HepG2 (cell line): ENCODE results near the gene GATAD2B. TPM values are rescaled to one million over a fixed set of nuclear protein-coding genes. Genes with fewer than 3 reads are reported as not detected.

ENCODE experiments used
- ATAC-seq: fragments of 200-7000 bp; cut with Tn5 transposase; 3 replicates; pipeline ENCODE4 v1.9.1; 2020; ENCODE audit warnings: mild to moderate bottlenecking, moderate library complexity
- BruUV-seq: library from RNA; stranded (reverse); fragments of 400-500 nt; replicated peaks from 2 replicates; lab custom pipeline; 2021; lab: Mats Ljungman, UMichigan
- CTCF ChIA-PET: fragments of 300-600 bp; formaldehyde crosslinking; extraction: SDS; loops from one replicate; lab custom pipeline; 2021; ENCODE audit warnings: low total read pairs, inconsistent platforms, low intra/inter-chr PET ratio; lab: Yijun Ruan, JAX
- POLR2A ChIA-PET: fragments of 350-600 bp; sonication (Branson Sonifier 250); formaldehyde crosslinking; loops from one replicate; lab custom pipeline; 2020; ENCODE audit warnings: antibody characterized with exemption, inconsistent platforms; lab: Yijun Ruan, JAX
- DNase-seq: peaks from one replicate; pipeline ENCODE4 v3.0.0-alpha.2; 2015; ENCODE audit warnings: low spot score
- FAIRE-seq: peaks from 3 replicates; lab custom pipeline; 2011; peaks lifted over from hg19 to GRCh38; lab: Jason Lieb, UNC
- H2AFZ ChIP-seq: one replicate; pipeline ENCODE4 v1.6.1; 2011; ENCODE audit warnings: low read length, inconsistent platforms
- H3K27ac ChIP-seq: fragments of 300-600 bp; 3 replicates; pipeline ENCODE4 v1.8.0; 2011; ENCODE audit warnings: mixed run types, mild to moderate bottlenecking, mixed read lengths, low read length, inconsistent platforms; ENCODE audit not compliant: insufficient read depth; ENCODE audit errors: extremely low read length
- H3K27me3 ChIP-seq, 2 experiments: fragments of 200-600 bp in 1 of 2; 2 replicates in 1 of 2; 3 replicates in 1 of 2; pipeline versions ENCODE4 v1.6.0 to v1.8.0; 2011; ENCODE audit warnings: low read length in 2 of 2, mild to moderate bottlenecking in 2 of 2, moderate library complexity in 2 of 2, inconsistent platforms in 1 of 2; ENCODE audit not compliant: insufficient read depth in 2 of 2, control insufficient read depth in 1 of 2
- H3K36me3 ChIP-seq, 2 experiments: fragments of 200-600 bp in 1 of 2; replicated peaks in 1 of 2; 2 replicates in 1 of 2; 3 replicates in 1 of 2; pipeline versions ENCODE4 v1.5.1 to v1.8.0; 2011; ENCODE audit warnings: low read length in 2 of 2, inconsistent platforms in 1 of 2; ENCODE audit not compliant: insufficient read depth in 2 of 2, control insufficient read depth in 1 of 2
- H3K4me1 ChIP-seq: 2 replicates; pipeline ENCODE4 v1.5.1; 2012; ENCODE audit warnings: low read length, inconsistent platforms; ENCODE audit not compliant: insufficient read depth
- H3K4me2 ChIP-seq: 2 replicates; pipeline ENCODE4 v1.6.0; 2011; ENCODE audit warnings: low read depth, low read length, inconsistent platforms
- H3K4me3 ChIP-seq, 3 experiments: fragments of 200-600 bp in 1 of 3; sonication (generic), shearing (Covaris generic) in 1 of 3; replicated peaks in 1 of 3; 2 replicates each; pipeline ENCODE4 v1.5.1; 2011 to 2016; ENCODE audit warnings: low read length in 3 of 3, inconsistent platforms in 2 of 3, low read depth in 2 of 3, mild to moderate bottlenecking in 2 of 3, control low read depth in 1 of 3, mixed read lengths in 1 of 3; ENCODE audit not compliant: insufficient read depth in 1 of 3
- H3K79me2 ChIP-seq: one replicate; pipeline ENCODE4 v1.6.1; 2011; ENCODE audit warnings: low read length, inconsistent platforms; ENCODE audit not compliant: insufficient read depth
- H3K9ac ChIP-seq: 2 replicates; pipeline ENCODE4 v1.6.0; 2011; ENCODE audit warnings: mild to moderate bottlenecking, low read depth, low read length, inconsistent platforms; ENCODE audit not compliant: insufficient read depth
- H3K9me3 ChIP-seq: 2 replicates; pipeline ENCODE4 v1.5.1; 2012; ENCODE audit warnings: mild to moderate bottlenecking, low read length
- H4K20me1 ChIP-seq: 2 replicates; pipeline ENCODE4 v1.6.0; 2011; ENCODE audit warnings: inconsistent platforms, mild to moderate bottlenecking, low read length, moderate library complexity; ENCODE audit not compliant: insufficient read depth
- AHDC1 ChIP-seq: sonication (generic); formaldehyde crosslinking; IDR thresholded peaks from 2 replicates; pipeline ENCODE4 v1.5.1; 2020; ENCODE audit warnings: mild to moderate bottlenecking, missing genetic modification reagents, borderline replicate concordance
- MYNN ChIP-seq: sonication (generic); formaldehyde crosslinking; IDR thresholded peaks from 2 replicates; pipeline ENCODE4 v1.4.0; 2020; ENCODE audit warnings: mild to moderate bottlenecking, low read depth, missing genetic modification reagents
- PREB ChIP-seq: sonication (generic); formaldehyde crosslinking; IDR thresholded peaks from 2 replicates; pipeline ENCODE4 v1.4.0; 2020; ENCODE audit warnings: missing genetic modification reagents
- RAD21 ChIP-seq: fragments of 450-650 bp; formaldehyde crosslinking; IDR thresholded peaks from 2 replicates; pipeline ENCODE4 v1.5.0; 2020; ENCODE audit warnings: mild to moderate bottlenecking
- STAG1 ChIP-seq: sonication (generic); formaldehyde crosslinking; IDR thresholded peaks from 2 replicates; pipeline ENCODE4 v1.4.0; 2020; ENCODE audit warnings: missing genetic modification reagents
- WGBS: methylation state at CpG from one replicate; pipeline ENCODE4 v1.1.6; 2017; ENCODE audit warnings: low lambda C conversion rate; 5-methylcytosine and 5-hydroxymethylcytosine counted together
- in situ Hi-C: cut with HindIII; loops from 2 replicates; pipeline ENCODE4 v1.10.0; 2017; ENCODE audit warnings: low pct_unique_long_range_greater_than_20kb; ENCODE audit not compliant: extremely low pct_ligation_motif_present
- intact Hi-C: fragments of 100-400 bp; cut with micrococcal nuclease; formaldehyde crosslinking; loops from one replicate; pipeline ENCODE4 v1.10.0; 2022; ENCODE audit not compliant: unreplicated experiment
- polyA plus RNA-seq, 8 experiments: library from polyadenylated mRNA; depleted of rRNA in 3 of 8; stranded (reverse) in 7 of 8; unstranded in 1 of 8; fragments of >200 nt; fragmentation: Illumina TruSeq in 4 of 8; extraction: Trizol in 4 of 8; gene quantifications; 2 replicates each; pipeline versions ENCODE4 v1.2.1 to v1.2.3, GENCODE V29; 2011 to 2016; ENCODE audit warnings: low read depth in 4 of 8, missing spikeins in 1 of 8, mixed read lengths in 1 of 8; ENCODE audit not compliant: insufficient read depth in 1 of 8
- total RNA-seq, 5 experiments: library from RNA; depleted of rRNA; stranded (reverse); fragments of >200 nt; fragmentation: Illumina TruSeq; extraction: Trizol; gene quantifications; 2 replicates each; pipeline ENCODE4 v1.2.3, GENCODE V29; 2016; ENCODE audit warnings: low read depth in 1 of 5
- TF ChIP-seq, protein P1 (sequence below): IDR thresholded peaks from 2 replicates; pipeline ENCODE4 v1.6.1; 2016; ENCODE audit warnings: mild to moderate bottlenecking, missing biosample characterization, missing genetic modification reagents
- TF ChIP-seq, protein P2 (sequence below): sonication (generic); formaldehyde crosslinking; IDR thresholded peaks from 2 replicates; pipeline ENCODE4 v1.5.0; 2020; ENCODE audit warnings: mild to moderate bottlenecking, missing genetic modification reagents, moderate library complexity

GATAD2B gene
- total and polyA plus RNA-seq, 2 of the 13 experiments (the other 11 are each of a cell fraction or from before 2014, with no cell fraction given) = 3.2 to 5.2 TPM

GRCh38 chr1:153919876-153920852 lies 2.6 kb downstream of the GATAD2B start:
- ChIA-PET CTCF (no interaction called here), POLR2A (interaction anchor here (0.6 to 1.2 kb wide), 2 partner anchors 43 to 67 kb away, joined by 3 to 4 read pairs; partner anchors contain the start of gene SLC39A1)
- peaks cover 30% of the 10 kb centered on the region for H4K20me1 ChIP-seq
- 69% methylated on average over 4 of the region's 4 CpGs for WGBS
- no TSS peak for BruUV-seq
- no peak for DNase-seq
- intact Hi-C loops = loop anchor here (5.0 to 10.0 kb wide), 2 partner anchors 37 to 95 kb away; partner anchors contain the start of gene CRTC2
- no peak overlapping the region for H3K27ac ChIP-seq
- no peak for FAIRE-seq
- no peaks in the 10 kb centered on the region for H3K9me3 ChIP-seq
- H2AFZ ChIP-seq = no peak overlapping the region
- H3K4me2 ChIP-seq = peak overlapping the region; percentile 90
- no peaks in the 10 kb centered on the region; a peak in 2 of 5 replicates for H3K27me3 ChIP-seq
- H3K4me1 ChIP-seq = peaks cover 48% of the 10 kb centered on the region
- no peak for ATAC-seq
- peaks cover 60% of the 10 kb centered on the region for H3K79me2 ChIP-seq
- in situ Hi-C loops = no loop called here
- H3K9ac ChIP-seq = 0 out of 2 replicates have a peak overlapping the region, but pooled peaks have one; percentile 21
- TF ChIP-seq MYNN (CRISPR knock-in tag) (no peak), RAD21 (0 out of 2 replicates have a peak, but pooled peaks have one; percentile 33), STAG1 (CRISPR knock-in tag) (peak; percentile 36), PREB (CRISPR knock-in tag) (no peak), AHDC1 (CRISPR knock-in tag) (0 out of 2 replicates have a peak, but pooled peaks have one; percentile 23)
- TF ChIP-seq, protein P1, sequence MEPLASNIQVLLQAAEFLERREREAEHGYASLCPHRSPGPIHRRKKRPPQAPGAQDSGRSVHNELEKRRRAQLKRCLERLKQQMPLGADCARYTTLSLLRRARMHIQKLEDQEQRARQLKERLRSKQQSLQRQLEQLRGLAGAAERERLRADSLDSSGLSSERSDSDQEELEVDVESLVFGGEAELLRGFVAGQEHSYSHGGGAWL (CRISPR knock-in tag) = no peak
- TF ChIP-seq, protein P2, sequence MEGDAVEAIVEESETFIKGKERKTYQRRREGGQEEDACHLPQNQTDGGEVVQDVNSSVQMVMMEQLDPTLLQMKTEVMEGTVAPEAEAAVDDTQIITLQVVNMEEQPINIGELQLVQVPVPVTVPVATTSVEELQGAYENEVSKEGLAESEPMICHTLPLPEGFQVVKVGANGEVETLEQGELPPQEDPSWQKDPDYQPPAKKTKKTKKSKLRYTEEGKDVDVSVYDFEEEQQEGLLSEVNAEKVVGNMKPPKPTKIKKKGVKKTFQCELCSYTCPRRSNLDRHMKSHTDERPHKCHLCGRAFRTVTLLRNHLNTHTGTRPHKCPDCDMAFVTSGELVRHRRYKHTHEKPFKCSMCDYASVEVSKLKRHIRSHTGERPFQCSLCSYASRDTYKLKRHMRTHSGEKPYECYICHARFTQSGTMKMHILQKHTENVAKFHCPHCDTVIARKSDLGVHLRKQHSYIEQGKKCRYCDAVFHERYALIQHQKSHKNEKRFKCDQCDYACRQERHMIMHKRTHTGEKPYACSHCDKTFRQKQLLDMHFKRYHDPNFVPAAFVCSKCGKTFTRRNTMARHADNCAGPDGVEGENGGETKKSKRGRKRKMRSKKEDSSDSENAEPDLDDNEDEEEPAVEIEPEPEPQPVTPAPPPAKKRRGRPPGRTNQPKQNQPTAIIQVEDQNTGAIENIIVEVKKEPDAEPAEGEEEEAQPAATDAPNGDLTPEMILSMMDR = peak; percentile 33
- H3K4me3 ChIP-seq = peak overlapping the region in 2 of 3 experiments; percentile 16 to 79; a peak in 3 of 6 replicates
- peaks cover 0 to 3% of the 10 kb centered on the region in 2 experiments; a peak in 2 of 5 replicates for H3K36me3 ChIP-seq
